Measurements from ENCODE around the gene DEF6. TPM values are rescaled to one million over a fixed set of nuclear protein-coding genes. Genes with fewer than 3 reads are reported as not detected.

The DEF6 gene
- total and polyA plus RNA-seq, 2 of the 13 experiments (the other 11 are each of a cell fraction or from before 2014, with no cell fraction given) = 5.2 to 10.0 TPM

DNA sequence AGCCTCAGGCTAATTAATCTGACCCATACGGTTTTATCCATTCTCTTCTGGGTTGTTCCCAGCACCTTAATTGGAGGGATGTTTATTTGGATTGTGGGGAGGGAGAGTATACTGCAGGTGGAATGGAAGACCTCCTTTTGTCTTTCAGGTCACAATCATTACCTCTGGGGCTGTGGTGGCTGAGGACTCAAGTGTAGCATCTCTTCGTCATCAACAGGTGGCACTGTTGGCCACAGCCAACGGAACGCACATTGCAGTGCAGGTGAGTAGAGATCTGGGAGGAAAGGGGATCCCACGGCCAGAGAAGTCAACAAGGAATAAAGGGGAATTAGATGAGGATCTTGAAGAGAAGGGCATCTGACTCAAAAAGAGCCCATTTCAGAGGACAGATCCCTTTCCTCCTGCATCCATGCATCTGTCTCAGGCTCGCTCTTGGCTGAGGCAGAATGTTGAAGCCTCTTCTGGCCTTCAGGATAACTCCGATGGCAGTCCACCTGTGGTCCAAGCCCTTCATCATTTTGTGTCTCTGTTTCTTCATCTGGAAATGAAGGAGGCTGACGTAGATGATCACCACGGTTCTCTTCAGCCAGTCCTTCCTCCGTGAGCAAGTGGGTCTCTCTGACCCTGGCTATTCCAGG is 3.2 kb upstream of the DEF6 start (continued):
- 0 out of 2 replicates have a peak, but pooled peaks have one; percentile 27 for TF ChIP-seq NFKBIZ (CRISPR knock-in tag; IDR thresholded peaks at IDR 0.05)
- TF ChIP-seq, protein P1, sequence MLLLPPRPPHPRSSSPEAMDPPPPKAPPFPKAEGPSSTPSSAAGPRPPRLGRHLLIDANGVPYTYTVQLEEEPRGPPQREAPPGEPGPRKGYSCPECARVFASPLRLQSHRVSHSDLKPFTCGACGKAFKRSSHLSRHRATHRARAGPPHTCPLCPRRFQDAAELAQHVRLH (CRISPR knock-in tag; IDR thresholded peaks at IDR 0.05; ENCODE audit: borderline replicate concordance, low read depth) = 0 out of 2 replicates have a peak, but pooled peaks have one; percentile 29
- TF ChIP-seq KMT2A (CRISPR knock-in tag; IDR thresholded peaks at IDR 0.05) = 0 out of 2 replicates have a peak, but pooled peaks have one; percentile 17
- 0 out of 2 replicates have a peak, but pooled peaks have one; percentile 64 for TF ChIP-seq AHR (CRISPR knock-in tag; IDR thresholded peaks at IDR 0.05)
- TF ChIP-seq, protein P2, sequence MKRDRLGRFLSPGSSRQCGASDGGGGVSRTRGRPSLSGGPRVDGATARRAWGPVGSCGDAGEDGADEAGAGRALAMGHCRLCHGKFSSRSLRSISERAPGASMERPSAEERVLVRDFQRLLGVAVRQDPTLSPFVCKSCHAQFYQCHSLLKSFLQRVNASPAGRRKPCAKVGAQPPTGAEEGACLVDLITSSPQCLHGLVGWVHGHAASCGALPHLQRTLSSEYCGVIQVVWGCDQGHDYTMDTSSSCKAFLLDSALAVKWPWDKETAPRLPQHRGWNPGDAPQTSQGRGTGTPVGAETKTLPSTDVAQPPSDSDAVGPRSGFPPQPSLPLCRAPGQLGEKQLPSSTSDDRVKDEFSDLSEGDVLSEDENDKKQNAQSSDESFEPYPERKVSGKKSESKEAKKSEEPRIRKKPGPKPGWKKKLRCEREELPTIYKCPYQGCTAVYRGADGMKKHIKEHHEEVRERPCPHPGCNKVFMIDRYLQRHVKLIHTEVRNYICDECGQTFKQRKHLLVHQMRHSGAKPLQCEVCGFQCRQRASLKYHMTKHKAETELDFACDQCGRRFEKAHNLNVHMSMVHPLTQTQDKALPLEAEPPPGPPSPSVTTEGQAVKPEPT (CRISPR knock-in tag; IDR thresholded peaks at IDR 0.05; ENCODE audit: low read depth) = no peak
- TF ChIP-seq CBX5 (CRISPR knock-in tag; IDR thresholded peaks at IDR 0.05; ENCODE audit: borderline replicate concordance) = peak; percentile 33; the same call in 1 of the 2 replicates
- TF ChIP-seq HES4 (CRISPR knock-in tag; IDR thresholded peaks at IDR 0.05; ENCODE audit: borderline replicate concordance) = no peak
- TF ChIP-seq, protein P3, sequence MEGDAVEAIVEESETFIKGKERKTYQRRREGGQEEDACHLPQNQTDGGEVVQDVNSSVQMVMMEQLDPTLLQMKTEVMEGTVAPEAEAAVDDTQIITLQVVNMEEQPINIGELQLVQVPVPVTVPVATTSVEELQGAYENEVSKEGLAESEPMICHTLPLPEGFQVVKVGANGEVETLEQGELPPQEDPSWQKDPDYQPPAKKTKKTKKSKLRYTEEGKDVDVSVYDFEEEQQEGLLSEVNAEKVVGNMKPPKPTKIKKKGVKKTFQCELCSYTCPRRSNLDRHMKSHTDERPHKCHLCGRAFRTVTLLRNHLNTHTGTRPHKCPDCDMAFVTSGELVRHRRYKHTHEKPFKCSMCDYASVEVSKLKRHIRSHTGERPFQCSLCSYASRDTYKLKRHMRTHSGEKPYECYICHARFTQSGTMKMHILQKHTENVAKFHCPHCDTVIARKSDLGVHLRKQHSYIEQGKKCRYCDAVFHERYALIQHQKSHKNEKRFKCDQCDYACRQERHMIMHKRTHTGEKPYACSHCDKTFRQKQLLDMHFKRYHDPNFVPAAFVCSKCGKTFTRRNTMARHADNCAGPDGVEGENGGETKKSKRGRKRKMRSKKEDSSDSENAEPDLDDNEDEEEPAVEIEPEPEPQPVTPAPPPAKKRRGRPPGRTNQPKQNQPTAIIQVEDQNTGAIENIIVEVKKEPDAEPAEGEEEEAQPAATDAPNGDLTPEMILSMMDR (CRISPR knock-in tag; IDR thresholded peaks at IDR 0.05) = peak; percentile 96
- TF ChIP-seq TEAD3 (CRISPR knock-in tag; optimal IDR thresholded peaks at IDR 0.05; ENCODE audit: borderline replicate concordance) = peak; percentile 73
- TF ChIP-seq, protein P4, sequence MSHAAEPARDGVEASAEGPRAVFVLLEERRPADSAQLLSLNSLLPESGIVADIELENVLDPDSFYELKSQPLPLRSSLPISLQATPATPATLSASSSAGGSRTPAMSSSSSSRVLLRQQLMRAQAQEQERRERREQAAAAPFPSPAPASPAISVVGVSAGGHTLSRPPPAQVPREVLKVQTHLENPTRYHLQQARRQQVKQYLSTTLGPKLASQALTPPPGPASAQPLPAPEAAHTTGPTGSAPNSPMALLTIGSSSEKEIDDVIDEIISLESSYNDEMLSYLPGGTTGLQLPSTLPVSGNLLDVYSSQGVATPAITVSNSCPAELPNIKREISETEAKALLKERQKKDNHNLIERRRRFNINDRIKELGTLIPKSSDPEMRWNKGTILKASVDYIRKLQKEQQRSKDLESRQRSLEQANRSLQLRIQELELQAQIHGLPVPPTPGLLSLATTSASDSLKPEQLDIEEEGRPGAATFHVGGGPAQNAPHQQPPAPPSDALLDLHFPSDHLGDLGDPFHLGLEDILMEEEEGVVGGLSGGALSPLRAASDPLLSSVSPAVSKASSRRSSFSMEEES (CRISPR knock-in tag; IDR thresholded peaks at IDR 0.05) = 0 out of 2 replicates have a peak, but pooled peaks have one; percentile 11
- peak; percentile 32; the same call in 1 of the 2 replicates for TF ChIP-seq THAP11 (CRISPR knock-in tag; IDR thresholded peaks at IDR 0.05)
- no peak for TF ChIP-seq MAFK (conservative IDR thresholded peaks at IDR 0.05 in 1 of 2, IDR thresholded peaks at IDR 0.05 in 1 of 2; ENCODE audit: low read length in 2 of 2)
- 0 out of 2 replicates have a peak, but pooled peaks have one; percentile 38 for TF ChIP-seq MXD4 (CRISPR knock-in tag; IDR thresholded peaks at IDR 0.05)
- peak; percentile 36; the same call in 1 of the 2 replicates for TF ChIP-seq GATAD1 (CRISPR knock-in tag; IDR thresholded peaks at IDR 0.05)
- TF ChIP-seq SIX1 (CRISPR knock-in tag; IDR thresholded peaks at IDR 0.05; ENCODE audit: borderline replicate concordance) = no peak
- no peak for TF ChIP-seq NFIB (CRISPR knock-in tag; IDR thresholded peaks at IDR 0.05; ENCODE audit: borderline replicate concordance)
- TF ChIP-seq SOX6 (IDR thresholded peaks at IDR 0.05) = no peak
- TF ChIP-seq SOX6 (CRISPR knock-in tag; IDR thresholded peaks at IDR 0.05) = 0 out of 2 replicates have a peak, but pooled peaks have one; percentile 15
- TF ChIP-seq, protein P5, sequence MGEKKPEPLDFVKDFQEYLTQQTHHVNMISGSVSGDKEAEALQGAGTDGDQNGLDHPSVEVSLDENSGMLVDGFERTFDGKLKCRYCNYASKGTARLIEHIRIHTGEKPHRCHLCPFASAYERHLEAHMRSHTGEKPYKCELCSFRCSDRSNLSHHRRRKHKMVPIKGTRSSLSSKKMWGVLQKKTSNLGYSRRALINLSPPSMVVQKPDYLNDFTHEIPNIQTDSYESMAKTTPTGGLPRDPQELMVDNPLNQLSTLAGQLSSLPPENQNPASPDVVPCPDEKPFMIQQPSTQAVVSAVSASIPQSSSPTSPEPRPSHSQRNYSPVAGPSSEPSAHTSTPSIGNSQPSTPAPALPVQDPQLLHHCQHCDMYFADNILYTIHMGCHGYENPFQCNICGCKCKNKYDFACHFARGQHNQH (CRISPR knock-in tag; IDR thresholded peaks at IDR 0.05) = peak; percentile 58; the same call in 1 of the 2 replicates
- peak; percentile 68; the same call in 1 of the 2 replicates for TF ChIP-seq MIXL1 (CRISPR knock-in tag; IDR thresholded peaks at IDR 0.05)
- TF ChIP-seq SMC3 (IDR thresholded peaks at IDR 0.05; ENCODE audit: low read length) = peak; percentile 73; the same call in 1 of the 2 replicates
- TF ChIP-seq RNF2 (conservative IDR thresholded peaks at IDR 0.05; ENCODE audit: low read depth) = no peak
- peak; percentile 71 for TF ChIP-seq RAD21 (CRISPR knock-in tag; IDR thresholded peaks at IDR 0.05)
- no peak for TF ChIP-seq RFX1 (IDR thresholded peaks at IDR 0.05)
- TF ChIP-seq ARNTL (CRISPR knock-in tag; IDR thresholded peaks at IDR 0.05) = peak; percentile 68; the same call in 1 of the 2 replicates
- TF ChIP-seq ZNF614 (CRISPR knock-in tag; IDR thresholded peaks at IDR 0.05; ENCODE audit: borderline replicate concordance) = 0 out of 2 replicates have a peak, but pooled peaks have one; percentile 52

All from HepG2 (cell line).